GM12891 (cell line): Measurements from ENCODE around the gene JDP2.

Source experiments
- DNase-seq: peaks from one replicate; pipeline ENCODE4 v3.0.0; 2011; ENCODE audit warnings: low spot score; ENCODE audit not compliant: insufficient read length
- FAIRE-seq: peaks from 2 replicates; lab custom pipeline; 2011; peaks lifted over from hg19 to GRCh38; lab: Jason Lieb, UNC
- PAX5 ChIP-seq: IDR thresholded peaks from 2 replicates; pipeline ENCODE4 v1.6.1; 2011; ENCODE audit warnings: low read length, moderate library complexity, mild to moderate bottlenecking; ENCODE audit not compliant: insufficient read depth, severe bottlenecking
- POLR2A ChIP-seq: IDR thresholded peaks from 2 replicates; pipeline ENCODE4 v1.6.1; 2011; ENCODE audit warnings: low read depth, low read length, control low read depth
- POLR2AphosphoS5 ChIP-seq: IDR thresholded peaks from 2 replicates; pipeline ENCODE4 v1.6.1; 2011; ENCODE audit warnings: low read depth, low read length, control low read depth
- POU2F2 ChIP-seq: IDR thresholded peaks from 2 replicates; pipeline ENCODE4 v1.6.1; 2011; ENCODE audit warnings: low read depth, mild to moderate bottlenecking, control low read depth, low read length, moderate library complexity
- SPI1 ChIP-seq: IDR thresholded peaks from 2 replicates; pipeline ENCODE4 v1.6.1; 2011; ENCODE audit warnings: low read depth, low read length, control low read depth
- TAF1 ChIP-seq: IDR thresholded peaks from 2 replicates; pipeline ENCODE4 v1.6.1; 2011; ENCODE audit warnings: low read depth, low read length, control low read depth

JDP2 gene

GRCh38 chr14:75452900-75453816 lies 25.3 kb downstream of the JDP2 start:
- no peak for TF ChIP-seq POLR2A
- no peak for TF ChIP-seq POLR2AphosphoS5
- TF ChIP-seq SPI1: no peak
- no peak for TF ChIP-seq PAX5
- TF ChIP-seq POU2F2: no peak
- TF ChIP-seq TAF1: no peak
- DNase-seq (no peak), FAIRE-seq (no peak)

GRCh38 chr14:75453817-75454434 lies 26.1 kb downstream of the JDP2 start:
- FAIRE-seq: peak; percentile 91
- DNase-seq: peak; percentile 74
- peak; percentile 42; the same call in 1 of the 2 replicates for TF ChIP-seq POU2F2
- no peak for TF ChIP-seq TAF1
- no peak for TF ChIP-seq POLR2AphosphoS5
- TF ChIP-seq PAX5: no peak
- peak; percentile 60; the same call in 1 of the 2 replicates for TF ChIP-seq SPI1
- TF ChIP-seq POLR2A: no peak

DNA sequence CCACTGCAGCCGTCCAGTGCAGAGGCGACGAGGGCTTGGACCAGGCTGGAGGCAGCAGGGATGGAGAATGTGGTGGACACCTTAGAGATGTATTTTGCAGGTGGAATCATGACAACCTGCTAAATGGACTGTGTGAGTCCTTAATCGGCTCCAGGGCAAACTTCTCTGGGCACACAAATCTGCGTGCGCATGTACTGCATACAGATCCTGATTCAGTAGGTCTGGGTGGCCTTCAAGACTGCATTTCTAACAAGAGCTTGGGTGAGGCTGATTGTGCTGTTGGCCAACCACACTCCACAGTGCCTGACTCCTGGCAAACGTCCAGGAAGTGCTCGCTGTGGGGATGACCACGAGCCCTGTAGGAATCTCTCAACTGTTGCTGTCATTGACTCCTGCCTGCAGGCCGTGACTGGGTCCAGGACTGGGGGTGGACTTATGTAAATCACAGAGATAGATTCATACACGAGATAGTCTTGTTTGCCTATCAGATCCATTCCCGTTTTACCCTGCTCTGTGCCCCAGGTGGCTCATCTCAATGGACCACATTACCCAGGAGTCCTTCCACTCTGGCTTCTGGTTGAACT lies 27.2 kb downstream of the JDP2 start:
- TF ChIP-seq TAF1 (no peak), PAX5 (no peak), POU2F2 (no peak), POLR2A (no peak), SPI1 (no peak), POLR2AphosphoS5 (no peak)
- no peak for DNase-seq
- no peak for FAIRE-seq

DNA sequence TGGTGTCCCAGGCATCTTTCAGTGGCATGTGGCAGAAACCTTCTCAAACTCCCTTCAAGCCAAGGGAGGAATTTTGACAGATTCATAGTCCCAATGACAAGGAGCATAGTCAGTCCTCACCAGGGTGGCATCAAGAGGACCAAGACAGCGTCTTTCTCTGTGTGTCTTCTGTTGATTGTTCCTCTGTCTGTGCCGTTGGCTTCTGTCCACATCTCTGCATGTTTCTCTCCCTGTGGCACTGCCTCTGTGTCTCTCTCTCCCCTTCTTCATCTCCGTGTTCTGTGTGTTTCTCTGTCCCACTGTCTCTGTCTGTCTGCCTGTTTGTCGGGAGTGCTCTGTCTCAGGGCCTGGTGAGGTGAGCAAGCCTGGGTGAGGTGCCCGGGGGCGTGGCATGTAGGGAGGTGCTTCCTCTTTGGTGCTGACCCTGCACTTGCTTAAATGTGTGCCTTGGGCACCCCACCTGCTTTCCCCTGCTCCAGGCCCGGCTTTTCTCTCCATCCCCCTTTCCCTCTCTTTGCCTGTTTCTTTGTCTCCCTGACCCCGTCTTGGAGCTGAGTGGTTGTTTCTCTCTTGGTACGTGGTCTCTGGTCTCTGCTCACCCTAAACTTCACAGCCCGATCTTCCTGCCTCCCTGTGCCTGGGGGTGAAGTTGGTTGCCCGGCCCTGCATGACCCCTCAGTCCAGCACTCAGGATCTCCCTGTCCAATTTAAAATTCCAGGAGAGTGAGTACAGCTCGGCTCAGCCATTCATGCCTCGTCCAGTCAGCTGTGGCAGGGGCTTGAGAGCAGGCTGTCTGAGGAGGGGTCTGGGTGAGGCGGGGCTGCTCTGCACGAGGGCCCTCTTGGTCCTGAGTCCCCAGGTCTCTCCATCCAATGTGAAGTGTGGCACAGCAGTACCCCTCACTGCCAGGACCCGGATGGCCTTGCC lies 28.5 kb downstream of the JDP2 start:
- no peak for FAIRE-seq
- no peak for DNase-seq

DNA sequence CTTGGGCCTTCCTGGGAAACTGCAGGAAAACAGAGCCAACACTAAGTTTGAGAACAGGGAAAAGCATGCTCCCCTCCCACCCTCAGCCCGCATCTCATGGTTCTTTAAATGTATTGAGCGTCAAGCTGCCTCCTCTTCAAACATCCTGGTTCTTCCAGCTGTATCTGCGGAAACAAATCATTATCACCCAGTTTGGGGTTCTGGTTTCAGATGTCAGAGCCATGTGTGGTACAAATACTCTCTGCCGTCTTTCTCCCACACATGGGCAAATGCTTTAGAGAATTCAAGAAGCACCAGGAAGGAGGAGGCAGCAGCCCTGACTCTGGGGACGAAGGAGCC lies 29.1 kb downstream of the JDP2 start:
- TF ChIP-seq TAF1: no peak
- no peak for TF ChIP-seq POU2F2
- no peak for TF ChIP-seq POLR2AphosphoS5
- TF ChIP-seq POLR2A: no peak
- TF ChIP-seq PAX5: no peak
- FAIRE-seq (no peak), DNase-seq (no peak)

More for the DNA sequence above, 28.5 kb downstream of the JDP2 start:
- TF ChIP-seq POLR2A (no peak), POLR2AphosphoS5 (no peak), PAX5 (no peak), SPI1 (no peak), POU2F2 (no peak), TAF1 (no peak)

GRCh38 chr14:75457648-75458165 lies 29.9 kb downstream of the JDP2 start:
- FAIRE-seq: no peak
- TF ChIP-seq PAX5: no peak
- TF ChIP-seq SPI1: no peak
- no peak for TF ChIP-seq POLR2A
- no peak for TF ChIP-seq POLR2AphosphoS5
- no peak for TF ChIP-seq POU2F2
- no peak for TF ChIP-seq TAF1
- no peak for DNase-seq

DNA sequence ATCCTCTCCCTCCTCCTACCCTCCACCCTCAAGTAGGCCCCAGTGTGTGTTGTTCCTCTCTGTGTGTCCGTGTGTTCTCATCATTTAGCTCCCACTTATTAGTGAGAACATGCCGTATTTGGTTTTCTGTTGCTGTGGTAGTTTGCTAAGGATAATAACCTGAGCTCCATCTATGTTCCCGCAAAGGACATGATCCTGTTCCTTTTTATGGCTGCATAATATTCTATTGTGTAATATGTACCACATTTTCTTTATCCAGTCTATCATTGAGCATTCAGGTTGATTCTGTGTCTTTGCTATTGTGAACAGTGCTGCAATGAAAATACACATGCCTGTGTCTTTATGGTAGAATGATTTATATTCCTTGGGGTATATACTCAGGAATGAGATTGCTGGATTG lies 30.5 kb downstream of the JDP2 start:
- DNase-seq: no peak
- no peak for FAIRE-seq
- no peak for TF ChIP-seq POLR2AphosphoS5

- FAIRE-seq (no peak), DNase-seq (no peak)
- no peak for TF ChIP-seq POLR2AphosphoS5
- TF ChIP-seq SPI1: no peak
- TF ChIP-seq POLR2A: no peak
- TF ChIP-seq PAX5: no peak
- TF ChIP-seq POU2F2: no peak
- TF ChIP-seq TAF1: no peak
Observed at GRCh38 chr14:75459099-75459741, 31.4 kb downstream of the JDP2 start.
